CD14-positive monocyte (primary cell): Measurements from ENCODE around the gene PRTFDC1. TPM values are rescaled to one million over a fixed set of nuclear protein-coding genes. Genes with fewer than 3 reads are reported as not detected.

Experiments used
- DNase-seq, 3 donors: peaks; one replicate each; pipeline ENCODE4 v3.0.0-alpha.2; 2011 to 2022
- H2AFZ ChIP-seq: 2 replicates; pipeline ENCODE4 v1.6.0; 2012; ENCODE audit warnings: mild to moderate bottlenecking, low read depth, low read length, inconsistent platforms; ENCODE audit not compliant: insufficient read depth, poor library complexity, severe bottlenecking
- H3K27ac ChIP-seq, 2 donors: 1 replicate in 1 of 2; 2 replicates in 1 of 2; pipeline ENCODE4 v1.5.1; 2012 to 2013; ENCODE audit warnings: low read length in 2 of 2, control low read depth in 1 of 2, inconsistent platforms in 1 of 2, low read depth in 1 of 2, mild to moderate bottlenecking in 1 of 2
- H3K27me3 ChIP-seq, 2 donors: one replicate each; pipeline versions ENCODE4 v1.6.0 to v1.6.1; 2011 to 2013; ENCODE audit warnings: low read length in 2 of 2; ENCODE audit not compliant: control insufficient read depth in 2 of 2, insufficient read depth in 2 of 2
- H3K36me3 ChIP-seq, 2 donors: replicated peaks in 1 of 2; 1 replicate in 1 of 2; 2 replicates in 1 of 2; pipeline versions ENCODE4 v1.5.1 to v1.6.1; 2012 to 2013; ENCODE audit warnings: low read length in 2 of 2, control low read depth in 1 of 2, inconsistent platforms in 1 of 2, mild to moderate bottlenecking in 1 of 2; ENCODE audit not compliant: insufficient read depth in 2 of 2, control insufficient read depth in 1 of 2
- H3K4me1 ChIP-seq, 2 donors: 1 replicate in 1 of 2; 2 replicates in 1 of 2; pipeline versions ENCODE4 v1.5.1 to v1.6.1; 2012 to 2013; ENCODE audit warnings: low read length in 2 of 2, control low read depth in 1 of 2, inconsistent platforms in 1 of 2, mild to moderate bottlenecking in 1 of 2, moderate library complexity in 1 of 2; ENCODE audit not compliant: insufficient read depth in 2 of 2, control insufficient read depth in 1 of 2
- H3K4me2 ChIP-seq: replicated peaks from 2 replicates; pipeline ENCODE3; 2012; ENCODE audit warnings: low read length, moderate library complexity, mild to moderate bottlenecking; ENCODE audit not compliant: poor library complexity, severe bottlenecking; ENCODE audit errors: extremely low read depth
- H3K4me3 ChIP-seq, 3 experiments: fragments of 200-600 bp in 1 of 3; sonication (generic) in 1 of 3; replicated peaks in 1 of 3; 1 replicate in 2 of 3; 2 replicates in 1 of 3; pipeline ENCODE4 v1.5.1; 2011 to 2013; ENCODE audit warnings: low read length in 3 of 3, mild to moderate bottlenecking in 3 of 3, control low read depth in 2 of 3, low read depth in 2 of 3, inconsistent platforms in 1 of 3, moderate library complexity in 1 of 3
- H3K79me2 ChIP-seq: 2 replicates; pipeline ENCODE4 v1.6.0; 2012; ENCODE audit warnings: mild to moderate bottlenecking, control low read depth, inconsistent platforms, low read length, moderate library complexity; ENCODE audit not compliant: insufficient read depth
- H3K9ac ChIP-seq: 2 replicates; pipeline ENCODE4 v1.6.0; 2017; ENCODE audit warnings: low read length, mild to moderate bottlenecking; ENCODE audit not compliant: insufficient read depth, poor library complexity, severe bottlenecking
- H3K9me3 ChIP-seq, 2 donors: replicated peaks in 1 of 2; 1 replicate in 1 of 2; 2 replicates in 1 of 2; pipeline versions ENCODE4 v1.5.1 to v1.6.1; 2012 to 2013; ENCODE audit warnings: low read length in 2 of 2, control low read depth in 1 of 2; ENCODE audit not compliant: control insufficient read depth in 1 of 2, insufficient read depth in 1 of 2
- H4K20me1 ChIP-seq: 2 replicates; pipeline ENCODE4 v1.6.0; 2012; ENCODE audit warnings: mild to moderate bottlenecking, low read length, control low read depth, moderate library complexity; ENCODE audit not compliant: insufficient read depth
- H3K27ac Mint-ChIP-seq, 7 donors: one replicate each; pipeline ENCODE4 v1.8.0; 2020; ENCODE audit warnings: mild to moderate bottlenecking in 7 of 7, mixed read lengths in 7 of 7, moderate library complexity in 6 of 7, inconsistent platforms in 2 of 7
- H3K27me3 Mint-ChIP-seq, 3 donors: one replicate each; pipeline ENCODE4 v1.8.0; 2021 to 2022; ENCODE audit warnings: low read depth in 3 of 3, mild to moderate bottlenecking in 3 of 3, mixed read lengths in 3 of 3, moderate library complexity in 3 of 3, inconsistent platforms in 1 of 3
- H3K36me3 Mint-ChIP-seq, 2 donors: one replicate each; pipeline ENCODE4 v1.8.0; 2020; ENCODE audit warnings: mixed read lengths in 2 of 2, inconsistent platforms in 1 of 2, mild to moderate bottlenecking in 1 of 2
- H3K4me1 Mint-ChIP-seq: one replicate; pipeline ENCODE4 v1.8.0; 2020; ENCODE audit warnings: mild to moderate bottlenecking, mixed read lengths
- H3K4me3 Mint-ChIP-seq, 2 donors: one replicate each; pipeline ENCODE4 v1.8.0; 2020; ENCODE audit warnings: mild to moderate bottlenecking in 2 of 2, mixed read lengths in 2 of 2, moderate library complexity in 1 of 2
- H3K9me3 Mint-ChIP-seq, 7 donors: one replicate each; pipeline ENCODE4 v1.8.0; 2020 to 2022; ENCODE audit warnings: mixed read lengths in 7 of 7, mild to moderate bottlenecking in 6 of 7, moderate library complexity in 6 of 7, inconsistent platforms in 2 of 7
- WGBS: methylation state at CpG from one replicate; pipeline ENCODE4 v1.1.5; 2013; ENCODE audit warnings: missing lambda C conversion rate; ENCODE audit not compliant: insufficient coverage; 5-methylcytosine and 5-hydroxymethylcytosine counted together
- intact Hi-C, 2 donors: fragments of 100-400 bp; cut with micrococcal nuclease; formaldehyde crosslinking; loops; one replicate each; pipeline versions ENCODE4 v1.15.0 to v1.15.1; 2023
- polyA plus RNA-seq, 3 donors: library from polyadenylated mRNA; depleted of rRNA in 1 of 3; unstranded in 2 of 3; stranded (reverse) in 1 of 3; fragments of 300-500 nt in 2 of 3; fragments of >200 nt in 1 of 3; fragmentation: Illumina TruSeq in 2 of 3; gene quantifications; 1 replicate in 2 of 3; 2 replicates in 1 of 3; pipeline ENCODE4 v1.2.3, GENCODE V29; 2012 to 2021
- TF ChIP-seq, protein P1 (sequence below): fragments of 200-600 bp; IDR thresholded peaks from one replicate; pipeline ENCODE4 v1.8.0; 2022; ENCODE audit warnings: antibody characterized with exemption, mild to moderate bottlenecking

PRTFDC1 gene
- polyA plus RNA-seq, 3 donors: not detected

DNA sequence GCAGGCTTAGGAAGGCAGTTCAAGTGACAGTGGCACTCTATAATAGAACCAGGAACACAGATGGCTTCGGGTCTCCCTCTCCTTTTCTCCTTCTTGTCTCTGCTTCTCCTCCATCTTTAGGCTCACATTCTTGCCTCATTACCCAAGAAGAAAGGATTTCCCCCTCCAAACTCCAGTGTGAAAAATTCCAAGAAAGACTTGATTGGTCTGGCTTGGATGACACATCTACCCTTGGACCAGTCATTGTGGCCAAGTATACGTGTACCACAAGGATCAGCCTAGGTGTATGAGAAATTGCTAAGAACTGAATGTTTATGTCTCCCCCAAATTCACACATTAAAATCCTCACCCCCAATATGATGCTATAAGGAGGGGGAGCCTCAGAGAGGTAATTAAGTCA lies 53.9 kb downstream of the PRTFDC1 start:
- no peak overlapping the region for H3K4me3 Mint-ChIP-seq
- Histone ChIP-seq H3K9me3 (no peaks in the 10 kb centered on the region), H3K27me3 (no peaks in the 10 kb centered on the region), H3K27ac (no peak overlapping the region), H3K36me3 (no peaks in the 10 kb centered on the region), H3K4me3 (no peak overlapping the region), H2AFZ (no peak overlapping the region), H3K79me2 (no peaks in the 10 kb centered on the region), H3K9ac (no peak overlapping the region), H3K4me1 (peaks cover 18 to 30% of the 10 kb centered on the region in 2 donors), H3K4me2 (no peak overlapping the region), H4K20me1 (no peaks in the 10 kb centered on the region)
- intact Hi-C loops: no loop called here
- peaks cover 30% of the 10 kb centered on the region for H3K4me1 Mint-ChIP-seq
- H3K27ac Mint-ChIP-seq: no peak overlapping the region
- peaks cover 0 to 5% (median 0%) of the 10 kb centered on the region in 3 donors for H3K27me3 Mint-ChIP-seq
- peaks cover 0 to 3% (median 0%) of the 10 kb centered on the region in 7 donors for H3K9me3 Mint-ChIP-seq
- TF ChIP-seq, protein P1, sequence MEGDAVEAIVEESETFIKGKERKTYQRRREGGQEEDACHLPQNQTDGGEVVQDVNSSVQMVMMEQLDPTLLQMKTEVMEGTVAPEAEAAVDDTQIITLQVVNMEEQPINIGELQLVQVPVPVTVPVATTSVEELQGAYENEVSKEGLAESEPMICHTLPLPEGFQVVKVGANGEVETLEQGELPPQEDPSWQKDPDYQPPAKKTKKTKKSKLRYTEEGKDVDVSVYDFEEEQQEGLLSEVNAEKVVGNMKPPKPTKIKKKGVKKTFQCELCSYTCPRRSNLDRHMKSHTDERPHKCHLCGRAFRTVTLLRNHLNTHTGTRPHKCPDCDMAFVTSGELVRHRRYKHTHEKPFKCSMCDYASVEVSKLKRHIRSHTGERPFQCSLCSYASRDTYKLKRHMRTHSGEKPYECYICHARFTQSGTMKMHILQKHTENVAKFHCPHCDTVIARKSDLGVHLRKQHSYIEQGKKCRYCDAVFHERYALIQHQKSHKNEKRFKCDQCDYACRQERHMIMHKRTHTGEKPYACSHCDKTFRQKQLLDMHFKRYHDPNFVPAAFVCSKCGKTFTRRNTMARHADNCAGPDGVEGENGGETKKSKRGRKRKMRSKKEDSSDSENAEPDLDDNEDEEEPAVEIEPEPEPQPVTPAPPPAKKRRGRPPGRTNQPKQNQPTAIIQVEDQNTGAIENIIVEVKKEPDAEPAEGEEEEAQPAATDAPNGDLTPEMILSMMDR: no peak
- peak in 1 of 3 donors; percentile 18 for DNase-seq
- no CpG with 5 or more reads among the region's 2 CpGs for WGBS
- no peaks in the 10 kb centered on the region for H3K36me3 Mint-ChIP-seq

DNA sequence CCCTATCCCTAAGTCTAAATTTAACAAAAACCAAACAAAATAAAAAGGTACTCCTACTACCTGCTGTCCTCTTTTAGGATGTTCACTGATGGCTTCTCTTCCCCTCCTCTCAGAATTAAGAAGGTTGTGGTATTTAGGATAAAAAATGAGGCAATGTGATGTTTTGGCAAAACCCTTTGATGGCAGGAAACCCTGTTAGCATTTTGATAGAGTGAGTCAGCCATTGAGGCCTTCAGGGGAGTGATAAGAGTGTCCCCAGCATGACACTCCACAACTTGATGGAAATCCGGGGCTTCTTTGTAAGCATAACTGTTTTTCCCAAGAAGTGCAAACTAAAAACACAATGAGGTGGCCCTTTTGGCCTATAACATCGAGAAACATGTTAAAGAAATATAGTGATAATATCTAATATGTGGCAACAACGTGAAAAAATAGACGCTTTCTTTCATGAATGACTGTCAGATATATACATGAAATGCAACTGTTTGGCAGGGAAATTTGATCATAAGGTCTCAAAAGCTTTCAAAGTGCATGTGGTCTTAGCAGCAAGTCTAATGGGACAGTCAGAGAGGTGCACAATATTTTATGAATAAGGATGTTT lies 55.0 kb downstream of the PRTFDC1 start:
- no peak overlapping the region for H3K4me2 ChIP-seq

More for the DNA sequence above, 55.0 kb downstream of the PRTFDC1 start:
- Histone ChIP-seq H3K9ac (no peak overlapping the region), H4K20me1 (no peaks in the 10 kb centered on the region), H3K36me3 (no peaks in the 10 kb centered on the region), H3K9me3 (no peaks in the 10 kb centered on the region), H3K4me3 (no peak overlapping the region), H3K79me2 (no peaks in the 10 kb centered on the region), H2AFZ (no peak overlapping the region), H3K27ac (no peak overlapping the region), H3K4me1 (peaks cover 18 to 24% of the 10 kb centered on the region in 2 donors), H3K27me3 (no peaks in the 10 kb centered on the region)
- Mint-ChIP-seq H3K4me3 (no peak overlapping the region), H3K9me3 (peaks cover 0 to 3% (median 0%) of the 10 kb centered on the region in 7 donors), H3K27ac (no peak overlapping the region), H3K27me3 (peaks cover 0 to 5% (median 1%) of the 10 kb centered on the region in 3 donors), H3K36me3 (no peaks in the 10 kb centered on the region), H3K4me1 (peaks cover 24% of the 10 kb centered on the region)
- TF ChIP-seq, protein P1: no peak
- DNase-seq: no peak
- intact Hi-C loops: no loop called here
- 74% methylated on average over 3 of the region's 4 CpGs for WGBS
